Ovary (tissue), 3 donors: ENCODE results near the gene ERP44.

Experiments used
- EP300 ChIP-seq: sonication (generic); formaldehyde crosslinking; IDR thresholded peaks from one replicate; pipeline ENCODE4 v1.6.1; 2017; ENCODE audit warnings: antibody characterized with exemption
- TF ChIP-seq, protein P1 (sequence below), 3 donors: fragments of 450-650 bp in 2 of 3; fragments of 200-600 bp in 1 of 3; IDR thresholded peaks; one replicate each; pipeline versions ENCODE4 v1.5.1 to v1.8.0; 2016 to 2022; ENCODE audit warnings: antibody characterized with exemption in 3 of 3, mild to moderate bottlenecking in 1 of 3
- donor health status: DM: no; HTN: no; CAD: no.

DNA sequence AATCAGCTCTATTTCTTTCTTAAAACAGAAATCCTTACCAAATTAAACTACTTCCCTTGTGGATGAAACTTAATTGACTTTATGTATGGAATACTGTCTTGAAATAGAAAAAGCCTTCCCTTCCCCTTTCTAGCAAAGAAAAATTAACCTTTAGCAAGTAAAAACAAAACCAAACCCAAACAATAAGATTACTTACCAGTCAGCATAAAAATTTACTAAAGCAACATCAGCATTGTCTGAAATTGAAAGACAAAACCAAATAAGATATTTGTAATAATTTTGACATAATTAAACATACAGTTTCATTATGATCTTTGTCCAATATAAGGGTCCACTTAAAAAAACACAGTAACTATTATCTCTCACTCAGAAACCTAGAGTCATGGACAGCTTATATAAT, 41.2 kb downstream of the ERP44 start:
- TF ChIP-seq, protein P1, sequence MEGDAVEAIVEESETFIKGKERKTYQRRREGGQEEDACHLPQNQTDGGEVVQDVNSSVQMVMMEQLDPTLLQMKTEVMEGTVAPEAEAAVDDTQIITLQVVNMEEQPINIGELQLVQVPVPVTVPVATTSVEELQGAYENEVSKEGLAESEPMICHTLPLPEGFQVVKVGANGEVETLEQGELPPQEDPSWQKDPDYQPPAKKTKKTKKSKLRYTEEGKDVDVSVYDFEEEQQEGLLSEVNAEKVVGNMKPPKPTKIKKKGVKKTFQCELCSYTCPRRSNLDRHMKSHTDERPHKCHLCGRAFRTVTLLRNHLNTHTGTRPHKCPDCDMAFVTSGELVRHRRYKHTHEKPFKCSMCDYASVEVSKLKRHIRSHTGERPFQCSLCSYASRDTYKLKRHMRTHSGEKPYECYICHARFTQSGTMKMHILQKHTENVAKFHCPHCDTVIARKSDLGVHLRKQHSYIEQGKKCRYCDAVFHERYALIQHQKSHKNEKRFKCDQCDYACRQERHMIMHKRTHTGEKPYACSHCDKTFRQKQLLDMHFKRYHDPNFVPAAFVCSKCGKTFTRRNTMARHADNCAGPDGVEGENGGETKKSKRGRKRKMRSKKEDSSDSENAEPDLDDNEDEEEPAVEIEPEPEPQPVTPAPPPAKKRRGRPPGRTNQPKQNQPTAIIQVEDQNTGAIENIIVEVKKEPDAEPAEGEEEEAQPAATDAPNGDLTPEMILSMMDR (IDR thresholded peaks at IDR 0.05) = no peak
- TF ChIP-seq EP300 = no peak
